Cardiac muscle cell (in vitro differentiated cells and primary cell): ENCODE results near the gene ESPNL. TPM values are rescaled to one million over a fixed set of nuclear protein-coding genes. Genes with fewer than 3 reads are reported as not detected.

Experiments
- DNase-seq, 2 donors: peaks; one replicate each; pipeline versions ENCODE4 v3.0.0 to v3.0.0-alpha.2; 2010 to 2017; ENCODE audit warnings: low read depth in 1 of 2, low spot score in 1 of 2
- H3K27ac ChIP-seq: fragments of 200-600 bp; sonication (generic); 2 replicates; pipeline ENCODE4 v1.5.1; 2016
- H3K27me3 ChIP-seq: fragments of 200-600 bp; sonication (generic); 2 replicates; pipeline ENCODE4 v1.6.0; 2016; ENCODE audit warnings: control low read depth
- H3K36me3 ChIP-seq: fragments of 200-600 bp; sonication (generic); 2 replicates; pipeline ENCODE4 v1.5.1; 2016; ENCODE audit warnings: control low read depth
- H3K4me1 ChIP-seq: fragments of 200-600 bp; sonication (generic); 2 replicates; pipeline ENCODE4 v1.8.1; 2017; ENCODE audit warnings: low read depth, mild to moderate bottlenecking, mixed run types
- H3K4me3 ChIP-seq: fragments of 200-600 bp; sonication (generic); 2 replicates; pipeline ENCODE4 v1.5.1; 2016; ENCODE audit warnings: mild to moderate bottlenecking
- H3K9me3 ChIP-seq: fragments of 200-600 bp; sonication (generic); 2 replicates; pipeline ENCODE4 v1.5.1; 2017; ENCODE audit warnings: low read depth, mild to moderate bottlenecking, control low read depth
- CTCF ChIP-seq: IDR thresholded peaks from 2 replicates; pipeline ENCODE4 v1.5.1; 2012; ENCODE audit warnings: low read depth, mild to moderate bottlenecking, low read length
- polyA plus RNA-seq: library from polyadenylated mRNA; unstranded; fragments of >200 nt; fragmentation: Nextera tagmentation; extraction: Ambion mirVana; gene quantifications from 2 replicates; pipeline ENCODE4 v1.2.1, GENCODE V29; 2016
- total RNA-seq: library from RNA; depleted of rRNA; stranded (reverse); fragments of >200 nt; gene quantifications from 2 replicates; pipeline ENCODE4 v1.2.3, GENCODE V29; 2016

ESPNL gene
- total and polyA plus RNA-seq, 2 experiments from 2014 or later, result 5.3 to 8.5 TPM

DNA sequence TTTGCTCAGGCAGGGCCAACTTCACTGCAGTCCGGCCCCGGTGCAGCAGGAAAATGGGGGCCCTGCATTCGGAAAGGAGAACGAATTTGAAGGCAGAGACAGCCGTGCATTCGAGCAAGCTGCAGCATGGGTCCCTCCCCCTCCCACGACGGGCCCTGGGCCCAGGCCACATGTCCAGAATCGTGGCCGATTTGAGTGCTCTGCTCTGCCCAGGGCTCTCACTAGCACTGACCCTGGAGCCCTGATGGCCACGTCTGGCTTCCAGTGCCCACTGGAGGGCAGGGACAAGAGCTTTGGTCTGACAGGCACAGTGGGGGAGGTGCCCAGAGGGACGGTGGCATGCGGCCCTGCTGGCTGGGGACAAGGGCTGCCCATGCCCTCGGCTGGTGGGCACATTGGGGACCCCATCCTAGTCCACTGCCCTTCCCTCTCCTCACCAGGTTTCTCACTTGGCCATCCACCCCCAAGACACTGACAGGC, 23.9 kb downstream of the ESPNL start:
- Histone ChIP-seq H3K27ac (no peak overlapping the region), H3K9me3 (no peaks in the 10 kb centered on the region), H3K36me3 (no peaks in the 10 kb centered on the region), H3K27me3 (no peaks in the 10 kb centered on the region), H3K4me3 (no peak overlapping the region), H3K4me1 (peaks cover 7% of the 10 kb centered on the region)
- DNase-seq, result no peak
- TF ChIP-seq CTCF, result no peak

DNA sequence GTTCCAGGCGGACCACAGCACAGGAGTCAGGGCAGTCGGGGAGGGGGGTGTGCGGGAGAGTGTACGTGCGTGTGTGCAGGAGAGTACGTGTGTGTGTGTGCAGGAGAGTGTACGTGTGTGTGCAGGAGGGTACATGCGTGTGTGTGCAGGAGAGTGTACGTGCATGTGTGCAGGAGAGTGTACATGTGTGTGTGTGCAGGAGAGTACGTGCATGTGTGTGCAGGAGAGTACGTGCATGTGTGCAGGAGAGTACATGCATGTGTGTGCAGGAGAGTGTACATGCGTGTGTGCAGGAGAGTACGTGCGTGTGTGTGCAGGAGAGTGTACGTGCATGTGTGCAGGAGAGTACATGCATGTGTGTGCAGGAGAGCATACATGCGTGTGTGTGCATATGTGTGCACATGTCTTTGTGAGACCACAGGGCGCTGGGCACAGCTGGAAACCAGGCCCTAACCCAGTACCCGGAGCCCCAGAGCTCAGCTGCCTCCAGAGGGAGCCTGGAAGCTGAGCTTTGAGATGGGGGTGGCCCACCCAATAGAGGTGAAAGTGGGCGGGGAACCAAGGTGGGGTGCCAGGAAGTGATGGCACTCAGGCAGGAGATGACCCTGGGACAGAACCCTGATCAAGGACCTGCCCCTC, 24.5 kb downstream of the ESPNL start:
- Histone ChIP-seq H3K27ac (no peak overlapping the region), H3K4me1 (peaks cover 7% of the 10 kb centered on the region), H3K36me3 (no peaks in the 10 kb centered on the region), H3K4me3 (no peak overlapping the region), H3K27me3 (no peaks in the 10 kb centered on the region), H3K9me3 (no peaks in the 10 kb centered on the region)
- TF ChIP-seq CTCF, result no peak
- DNase-seq, result no peak

- H3K4me1 ChIP-seq, result peaks cover 7% of the 10 kb centered on the region
- H3K36me3 ChIP-seq, result no peaks in the 10 kb centered on the region
- H3K9me3 ChIP-seq, result no peaks in the 10 kb centered on the region
- H3K4me3 ChIP-seq, result no peak overlapping the region
- no peaks in the 10 kb centered on the region for H3K27me3 ChIP-seq
- TF ChIP-seq CTCF, result no peak
- no peak overlapping the region for H3K27ac ChIP-seq
- no peak for DNase-seq
These were observed 25.2 kb downstream of the ESPNL start for GRCh38 chr2:238125127-238125885.

DNA sequence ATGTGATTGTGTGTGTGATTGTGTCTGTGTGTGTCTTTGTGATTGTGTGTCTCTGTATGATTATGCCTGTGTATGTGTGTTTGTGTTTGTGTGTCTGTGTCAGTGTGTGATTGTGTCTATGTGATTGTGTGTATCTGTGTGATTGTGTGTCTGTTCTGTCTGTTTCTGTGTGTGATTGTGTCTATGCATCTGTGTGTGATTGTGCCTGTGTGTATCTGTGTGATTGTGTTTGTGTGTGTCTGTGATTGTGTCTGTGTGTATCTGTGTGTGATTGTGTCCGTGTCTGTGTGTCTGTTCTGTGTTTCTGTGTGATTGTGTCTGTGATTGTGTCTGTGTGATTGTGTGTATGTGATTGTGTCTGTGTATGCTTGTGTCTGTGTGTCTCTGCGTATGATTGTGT, 26.2 kb downstream of the ESPNL start:
- Histone ChIP-seq H3K4me1 (peaks cover 7% of the 10 kb centered on the region), H3K4me3 (no peak overlapping the region), H3K27me3 (no peaks in the 10 kb centered on the region), H3K27ac (no peak overlapping the region), H3K36me3 (no peaks in the 10 kb centered on the region), H3K9me3 (no peaks in the 10 kb centered on the region)
- TF ChIP-seq CTCF, result no peak
- no peak for DNase-seq

- no peaks in the 10 kb centered on the region for H3K27me3 ChIP-seq
- H3K9me3 ChIP-seq, result no peaks in the 10 kb centered on the region
- peaks cover 7% of the 10 kb centered on the region for H3K4me1 ChIP-seq
- no peak overlapping the region for H3K4me3 ChIP-seq
- no peak for TF ChIP-seq CTCF
- no peak overlapping the region for H3K27ac ChIP-seq
- no peak for DNase-seq
- no peaks in the 10 kb centered on the region for H3K36me3 ChIP-seq
These were observed 26.6 kb downstream of the ESPNL start for GRCh38 chr2:238126775-238127164.
